GM19240 (cell line): ENCODE results near the gene VGF.
A peak's percentile ranks its signal among the peaks of the same experiment; 100 is the strongest.
"Not testable (repeated sequence)": the region's sequence is repeated elsewhere in the genome, so short reads cannot be mapped to it uniquely, and the experiment has no call there.

ENCODE experiments used
- DNase-seq: peaks from one replicate; pipeline ENCODE4 v3.0.0; 2011; ENCODE audit warnings: low spot score; ENCODE audit not compliant: insufficient read length

VGF gene

DNA sequence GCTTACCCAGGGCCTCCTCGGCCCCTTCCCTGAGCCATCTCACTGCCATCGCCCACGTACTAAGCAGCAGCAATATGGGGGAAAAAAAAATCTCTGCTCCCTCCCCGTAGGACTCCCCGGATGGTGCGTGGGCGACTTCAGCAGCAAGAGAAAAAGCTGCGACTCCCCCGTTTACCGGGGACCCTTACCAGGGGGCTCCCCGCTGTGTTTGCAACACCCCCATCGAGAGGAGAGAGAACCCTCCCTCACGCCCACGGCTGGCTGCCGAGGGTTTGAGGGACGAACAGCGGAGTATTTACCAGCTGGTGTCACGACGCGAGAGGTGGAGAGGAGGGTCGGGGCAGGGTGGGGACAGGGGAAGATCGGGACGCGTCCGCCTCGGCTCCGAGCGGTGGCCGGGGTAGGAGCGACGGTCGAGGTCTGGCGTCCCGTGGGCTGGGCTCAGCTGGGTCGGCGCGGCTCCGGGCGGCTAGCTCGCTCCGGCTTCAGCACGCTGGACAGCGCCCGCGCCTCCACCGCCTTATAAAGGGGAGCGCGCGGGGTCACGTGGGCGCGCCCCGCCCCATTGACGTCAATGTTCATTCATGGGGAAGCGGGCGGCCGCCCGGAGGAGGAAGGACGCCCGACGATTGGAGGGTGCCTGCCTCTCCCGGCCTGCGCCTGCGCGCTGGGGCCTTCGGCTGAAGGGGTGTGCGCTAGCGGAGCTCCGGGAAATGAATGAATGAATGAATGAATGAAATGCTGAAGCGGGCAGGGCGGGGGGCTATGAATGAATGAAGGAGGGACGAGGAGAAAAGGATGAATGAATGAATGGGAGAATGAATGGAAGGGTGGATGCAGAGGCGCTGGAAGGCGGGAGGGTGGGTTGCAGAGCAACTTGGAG is at the start of gene VGF:
Gene VGF (minus strand): TSS at position 495 of the 883 bp plus-strand sequence. CDS start 726 bp downstream, outside the sequence.
- peak; percentile 94 for DNase-seq

DNA sequence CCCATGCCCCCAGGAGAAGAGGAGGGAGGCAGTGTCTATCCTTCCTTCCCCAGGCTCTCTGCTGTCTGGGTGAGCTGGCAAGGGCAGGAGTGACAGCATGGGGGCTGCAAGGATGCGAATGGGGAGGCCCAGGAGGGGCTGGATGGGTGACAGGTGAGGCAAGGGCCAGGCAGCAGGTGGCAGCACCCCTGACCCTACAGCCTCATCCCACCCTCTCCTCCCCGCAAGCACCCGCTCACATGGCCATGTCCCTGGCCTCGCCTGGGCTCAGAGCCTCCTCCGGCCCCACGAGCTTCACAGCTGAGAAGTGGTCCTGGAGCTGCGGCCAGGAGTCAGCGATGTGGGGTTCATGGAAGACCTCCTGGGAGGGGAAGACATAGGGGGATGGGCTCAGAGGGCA is 46.6 kb upstream of the VGF start:
- no peak for DNase-seq

DNA sequence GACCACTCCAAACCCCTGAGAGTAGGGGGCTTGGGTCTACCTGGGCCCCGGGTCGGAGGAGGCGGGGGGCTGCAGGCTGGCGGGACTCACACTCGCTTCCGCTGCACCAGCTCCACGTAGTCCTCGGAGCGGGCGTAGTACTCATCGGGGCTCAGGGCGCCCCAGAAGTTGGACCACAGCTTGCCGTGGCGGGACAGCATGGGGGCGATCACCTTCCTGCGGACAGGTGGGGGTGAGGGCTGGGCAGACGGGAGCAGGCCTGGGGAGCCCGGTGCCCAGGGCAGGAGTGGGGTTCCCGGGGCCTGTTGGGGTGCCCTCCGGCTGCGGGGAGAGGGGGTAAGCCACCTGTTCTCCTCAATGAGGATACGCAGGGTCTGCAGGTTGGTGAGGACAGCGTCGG is 46.1 kb upstream of the VGF start:
- no peak for DNase-seq

DNA sequence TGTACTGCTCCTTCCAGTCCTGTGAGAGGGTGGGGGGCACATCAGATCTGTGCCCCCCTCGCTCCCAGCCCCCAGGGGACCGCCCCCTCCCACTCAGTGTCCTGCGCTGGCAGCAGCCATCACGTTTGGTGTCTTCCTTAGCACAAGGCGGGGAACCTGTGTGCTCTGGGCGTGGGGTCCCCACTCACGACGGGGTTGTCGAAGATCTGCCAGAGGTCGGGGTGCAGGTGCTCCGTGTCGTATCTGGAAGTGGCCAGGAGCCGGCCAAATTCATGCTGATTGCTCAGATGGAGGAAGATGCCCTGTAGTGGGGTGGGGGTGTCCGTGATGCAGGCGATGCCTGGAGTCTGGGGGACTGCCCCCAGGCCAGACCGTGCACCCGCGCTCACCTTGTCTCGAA is 44.8 kb upstream of the VGF start:
- DNase-seq: no peak

DNA sequence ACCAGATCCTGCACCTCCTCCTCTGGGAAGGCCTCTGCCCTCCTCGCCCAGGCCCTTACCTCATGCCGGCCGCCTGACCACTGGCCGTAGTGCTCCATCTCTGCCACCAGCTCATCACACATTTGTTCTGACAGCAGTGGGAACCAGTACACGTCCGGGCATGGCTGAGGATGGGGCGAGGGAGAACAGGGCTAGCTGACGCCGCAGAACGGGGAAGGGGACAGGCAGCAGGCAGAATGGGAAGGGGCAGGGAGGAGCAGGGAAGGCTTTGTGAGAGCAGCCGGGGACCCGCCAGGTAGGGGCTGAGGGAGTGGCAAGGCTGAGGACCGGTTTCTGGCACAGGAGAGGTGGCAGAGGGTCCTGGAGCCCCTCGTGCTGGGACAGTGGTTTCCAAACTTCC is 43.4 kb upstream of the VGF start:
- no peak for DNase-seq

DNA sequence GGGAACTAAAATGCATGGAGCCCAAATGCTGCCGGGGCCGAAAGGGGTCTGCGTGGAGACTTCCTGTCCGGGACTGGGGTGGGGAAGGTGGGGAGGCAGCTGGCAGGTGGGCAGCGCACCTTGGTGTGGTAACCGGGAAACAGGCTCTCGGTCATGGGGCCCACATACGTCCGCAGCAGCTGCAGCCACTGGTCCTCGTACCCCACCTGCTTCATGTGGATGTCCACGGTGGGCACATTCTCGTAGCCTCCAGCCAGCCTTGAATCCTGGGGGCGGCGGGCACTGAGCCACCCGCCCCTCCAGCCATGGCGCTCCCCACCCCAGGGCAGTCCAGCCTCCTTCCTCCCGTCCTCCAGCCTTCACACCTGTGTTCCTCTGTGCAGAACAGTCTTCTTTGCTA is 42.1 kb upstream of the VGF start:
- no peak for DNase-seq

DNA sequence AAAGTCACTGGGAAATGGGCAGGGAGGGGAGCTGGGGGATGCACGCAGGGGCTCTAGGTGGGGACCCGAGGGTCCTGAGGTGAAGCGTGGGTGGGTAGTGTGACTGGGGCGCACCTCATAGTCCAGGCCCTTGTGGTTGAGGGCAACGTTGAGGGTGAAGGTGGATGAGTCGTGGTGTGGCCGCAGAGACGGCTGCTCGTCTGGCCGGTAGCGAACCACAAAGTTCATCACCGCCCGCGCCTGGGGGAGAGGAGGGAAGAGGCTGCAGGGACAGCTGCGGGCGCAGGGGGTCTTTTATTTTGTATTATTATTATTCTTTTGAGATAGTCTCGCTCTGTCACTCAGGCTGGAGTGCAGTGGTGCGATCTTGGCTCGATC is 41.3 kb upstream of the VGF start:
- no peak for DNase-seq

DNA sequence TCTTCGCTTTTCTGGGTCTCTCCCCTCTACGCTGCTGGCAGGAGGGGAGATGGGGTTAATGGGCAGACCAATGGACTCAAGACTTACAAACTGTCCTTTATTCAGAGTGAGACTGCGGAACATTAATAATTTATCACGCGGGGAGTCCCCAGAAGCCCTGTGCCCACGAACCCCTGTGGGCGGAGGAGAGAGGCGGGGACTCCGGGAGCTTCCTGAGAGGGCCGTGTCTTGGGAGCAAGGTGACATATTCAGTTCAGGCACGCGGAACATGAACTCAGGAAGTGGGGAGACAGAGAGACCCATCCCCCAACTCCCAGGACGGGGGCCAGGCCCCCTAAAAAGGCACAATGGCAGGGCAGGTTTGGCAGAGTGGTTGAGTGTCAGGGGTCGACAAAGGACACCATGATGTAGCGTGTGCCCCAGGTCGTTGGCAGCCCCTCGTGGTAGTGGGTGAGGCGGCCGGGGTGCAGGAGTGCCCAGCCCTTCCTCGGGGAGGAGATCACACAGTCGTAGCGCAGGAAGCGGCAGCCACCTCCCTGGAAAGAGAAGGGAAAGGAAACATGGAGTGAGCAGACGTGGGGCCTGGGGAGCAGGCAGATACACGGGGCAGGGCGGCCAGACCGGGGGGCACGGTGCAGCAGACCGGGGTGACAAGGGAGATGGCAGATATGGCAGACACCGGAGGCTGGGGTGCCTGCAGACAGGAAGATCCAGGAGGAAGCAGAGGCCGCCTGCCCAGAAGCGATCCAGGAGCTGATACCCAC is 40.7 kb upstream of the VGF start:
- no peak for DNase-seq

DNA sequence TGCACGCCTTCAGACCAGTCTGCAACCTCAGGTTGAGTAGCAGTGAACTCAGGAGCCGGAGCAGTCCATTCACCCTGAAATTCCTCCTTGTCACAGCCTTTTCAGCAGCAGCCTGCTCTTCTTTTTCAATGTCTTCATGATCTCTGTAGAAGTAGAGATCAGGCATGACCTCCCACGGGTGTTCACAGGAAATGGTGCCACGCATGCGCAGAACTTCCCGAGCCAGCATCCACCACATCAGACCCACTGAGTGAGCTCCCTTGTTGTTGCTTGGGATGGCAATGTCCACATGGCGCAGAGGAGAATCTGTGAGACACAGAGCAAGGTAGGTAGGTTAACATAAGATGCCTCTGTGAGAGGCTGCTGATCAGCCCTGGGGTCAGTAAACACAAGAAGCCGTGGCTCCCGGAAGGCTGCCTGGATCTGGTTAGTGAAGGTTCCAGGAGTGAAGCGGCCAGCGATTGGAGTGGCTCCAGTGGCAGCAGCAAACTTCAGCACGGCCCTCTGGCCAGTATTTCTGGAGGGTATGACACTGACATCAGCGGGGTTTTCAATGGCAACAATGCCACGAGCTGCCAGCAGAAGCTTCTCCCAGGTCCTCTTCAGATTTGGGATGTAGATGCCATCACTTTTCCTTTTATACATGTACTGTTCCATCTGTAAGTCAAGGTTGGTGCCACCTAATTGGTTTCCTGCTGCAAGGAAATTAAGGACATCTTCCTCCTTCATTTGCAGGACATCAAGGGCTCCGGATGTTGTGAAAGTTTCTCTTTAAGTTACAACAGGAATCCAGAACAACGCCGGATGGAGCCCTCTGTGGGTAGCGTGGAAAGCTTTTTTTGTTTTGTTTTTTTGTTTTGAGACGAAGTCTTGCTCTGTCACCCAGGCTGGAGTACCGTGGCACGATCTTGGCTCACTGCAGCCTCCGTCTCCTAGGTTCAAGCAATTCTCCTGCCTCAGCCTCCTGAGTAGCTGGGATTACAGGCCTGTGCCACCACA is 38.7 kb upstream of the VGF start:
- not testable (repeated sequence) for DNase-seq

DNA sequence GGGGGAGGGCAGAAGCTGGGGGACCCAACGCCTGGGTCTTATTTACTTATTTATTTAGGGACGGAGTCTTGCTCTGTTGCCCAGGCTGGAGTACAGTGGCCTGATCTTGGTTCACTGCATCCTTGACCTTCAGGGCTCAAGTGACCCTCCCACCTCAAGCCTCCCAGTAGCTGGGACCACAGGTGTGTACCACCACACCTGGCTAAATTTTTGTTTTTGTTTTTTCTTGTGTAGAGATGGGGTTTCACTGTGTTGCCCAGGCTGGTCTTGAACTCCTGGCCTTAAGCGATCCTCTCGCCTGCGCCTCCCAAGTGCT is 37.2 kb upstream of the VGF start:
- no peak for DNase-seq

DNA sequence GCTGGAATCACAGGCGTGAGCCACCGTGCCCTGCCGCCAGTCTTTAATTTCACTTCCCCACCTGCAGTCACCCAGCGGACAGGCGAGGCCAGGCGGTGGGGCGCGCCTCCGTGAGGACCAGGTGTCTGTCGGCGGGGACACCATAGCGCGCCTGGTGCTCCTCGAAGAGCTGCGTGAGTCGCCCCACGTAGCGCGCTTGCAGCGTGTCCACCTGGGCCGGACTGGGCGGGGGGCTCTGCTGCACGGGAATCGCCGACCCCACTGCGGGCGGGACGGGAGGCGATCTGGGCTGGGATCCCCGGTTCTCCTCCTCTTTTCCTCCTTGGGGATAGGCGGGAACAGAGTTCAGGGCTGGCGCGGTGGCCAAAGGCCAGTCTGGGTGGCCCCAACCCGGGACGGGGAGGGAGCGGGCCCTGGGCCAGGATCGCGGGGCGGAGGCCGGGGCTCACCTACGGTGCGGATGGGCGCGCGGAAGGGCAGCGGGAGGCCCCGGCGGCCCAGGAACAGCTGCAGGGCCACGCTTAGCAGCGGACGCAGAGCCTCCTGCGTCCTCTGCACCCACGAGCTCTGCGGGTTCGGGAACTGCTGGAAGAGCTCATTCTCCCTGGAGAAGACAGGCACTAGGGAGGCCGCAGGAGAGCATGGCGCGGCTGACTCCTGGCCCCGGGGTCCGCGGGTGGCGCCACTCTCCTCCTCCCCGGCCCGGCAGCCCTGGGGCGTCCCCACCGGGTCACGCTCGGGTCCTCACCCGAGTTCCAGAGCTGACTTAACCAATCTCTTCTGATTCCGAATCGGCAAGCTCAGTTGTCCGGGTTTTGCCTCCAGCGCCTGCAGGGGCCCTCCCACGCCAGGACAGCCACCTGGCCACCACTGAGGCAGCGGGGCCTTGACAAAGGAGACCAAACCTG is 36.6 kb upstream of the VGF start:
- no peak for DNase-seq

DNA sequence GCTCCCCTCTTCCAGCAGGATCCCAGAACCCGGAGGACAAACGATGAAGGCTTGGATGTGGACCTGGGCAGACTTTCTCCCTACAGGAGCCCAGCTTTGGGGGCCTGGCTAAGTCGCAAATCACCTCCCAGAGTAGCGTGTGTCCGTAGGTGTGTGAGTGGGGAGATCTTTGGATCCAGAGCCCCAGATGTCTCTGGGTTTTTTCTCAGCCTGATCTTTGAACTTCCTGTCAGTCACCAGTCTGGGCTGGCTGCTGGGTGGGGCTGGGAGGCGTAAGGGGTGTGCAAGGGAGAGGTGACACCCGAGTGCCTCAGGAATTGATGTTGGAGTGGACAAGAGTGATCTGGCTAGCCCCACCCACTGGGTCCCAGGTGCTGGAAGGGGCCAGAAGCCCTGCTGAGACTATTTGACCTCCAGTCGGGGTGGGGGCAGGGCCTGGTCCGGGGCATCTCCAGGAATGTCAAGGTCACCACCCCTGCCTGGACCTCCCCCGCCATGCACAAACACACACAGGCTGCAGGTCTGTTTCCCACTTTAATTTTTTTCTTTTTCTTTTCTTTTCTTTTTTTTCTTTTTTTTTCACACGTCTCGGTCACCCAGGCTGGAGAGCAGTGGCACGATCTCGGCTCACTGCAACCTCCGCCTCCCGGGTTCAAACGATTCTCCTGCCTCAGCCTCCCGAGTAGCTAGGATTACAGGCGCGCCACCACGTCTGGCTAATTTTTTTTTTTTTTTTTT is 35.7 kb upstream of the VGF start, which contains the start of gene MOGAT3:
Gene MOGAT3 (minus strand): TSS at position 175 of the 738 bp plus-strand sequence. CDS start 182 bp downstream, outside the sequence.
- no peak for DNase-seq

DNA sequence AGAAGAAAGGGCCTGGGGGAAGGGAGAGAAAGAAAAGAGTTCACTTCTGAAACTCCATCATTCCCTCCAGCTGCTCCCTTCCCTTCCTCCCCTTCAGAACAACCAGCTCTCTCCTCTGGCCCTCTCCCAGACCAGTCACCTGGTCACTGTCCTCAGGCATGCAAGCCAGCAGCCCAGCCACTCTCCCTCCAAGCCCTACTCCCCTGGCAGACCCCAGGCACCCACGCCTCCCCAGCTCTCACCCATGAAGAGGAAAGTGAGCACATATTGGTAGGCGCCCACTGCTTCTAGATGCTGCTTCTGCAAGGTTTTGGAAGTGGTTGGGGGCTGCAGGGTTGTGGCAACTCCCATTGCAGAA is 35.1 kb upstream of the VGF start:
- DNase-seq: no peak

DNA sequence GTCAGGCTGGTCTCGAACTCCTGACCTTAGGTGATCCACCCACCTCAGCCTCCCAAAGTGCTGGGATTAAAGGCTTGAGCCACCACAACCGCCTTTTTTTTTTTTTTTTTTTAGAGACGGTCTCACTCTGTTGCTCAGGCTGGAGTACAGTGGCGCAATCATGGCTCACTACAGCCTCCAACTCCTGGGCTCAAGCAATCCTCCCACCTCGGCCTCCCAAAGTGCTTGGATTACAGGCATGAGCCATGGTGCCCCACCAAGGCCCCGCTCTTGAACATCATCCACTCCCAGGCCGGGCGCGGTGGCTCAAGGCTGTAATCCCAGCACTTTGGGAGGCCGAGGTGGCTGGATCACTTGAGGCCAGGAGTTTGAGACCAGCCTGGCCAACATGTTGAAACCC is 34.2 kb upstream of the VGF start:
- not testable (repeated sequence) for DNase-seq

DNA sequence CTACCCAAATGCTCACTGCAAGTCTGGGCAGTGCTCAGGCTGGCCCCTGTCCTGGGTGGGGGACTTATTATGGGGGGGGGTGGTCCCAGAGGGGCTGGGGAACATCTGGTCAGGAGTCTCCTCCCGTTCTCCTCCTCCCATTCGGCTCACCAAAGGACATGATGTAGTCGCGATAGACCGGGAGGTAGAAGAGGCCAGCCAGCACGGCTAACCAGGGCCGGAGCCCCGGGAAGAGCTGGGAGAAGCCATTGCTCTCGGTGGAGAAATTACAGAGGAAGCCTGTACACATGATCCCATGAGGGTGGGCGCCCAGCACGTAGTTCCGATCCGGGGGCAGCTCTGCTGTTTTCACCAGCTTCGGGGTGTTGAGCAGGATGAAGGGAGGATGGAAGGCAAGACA is 33.1 kb upstream of the VGF start:
- DNase-seq: no peak

DNA sequence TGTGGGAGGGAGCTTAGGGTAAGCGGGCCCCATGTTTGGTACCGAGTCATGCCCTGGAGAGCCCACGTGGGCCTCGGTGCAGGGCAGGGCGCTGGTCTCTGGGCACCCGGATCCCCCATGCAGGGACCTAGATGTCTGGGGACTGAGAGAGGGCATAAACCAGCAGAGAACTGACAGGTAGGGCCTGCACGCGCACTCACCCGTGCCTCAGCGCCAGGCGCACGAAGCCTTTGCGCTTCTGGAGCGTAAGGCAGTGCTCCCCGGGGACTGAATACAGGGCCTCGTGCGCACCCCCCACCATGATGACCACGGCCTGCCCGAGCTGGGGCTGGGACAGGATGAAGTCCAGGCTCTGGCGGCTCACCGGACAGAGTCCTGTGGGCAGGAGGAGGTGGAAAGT is 32.6 kb upstream of the VGF start:
- DNase-seq: no peak

DNA sequence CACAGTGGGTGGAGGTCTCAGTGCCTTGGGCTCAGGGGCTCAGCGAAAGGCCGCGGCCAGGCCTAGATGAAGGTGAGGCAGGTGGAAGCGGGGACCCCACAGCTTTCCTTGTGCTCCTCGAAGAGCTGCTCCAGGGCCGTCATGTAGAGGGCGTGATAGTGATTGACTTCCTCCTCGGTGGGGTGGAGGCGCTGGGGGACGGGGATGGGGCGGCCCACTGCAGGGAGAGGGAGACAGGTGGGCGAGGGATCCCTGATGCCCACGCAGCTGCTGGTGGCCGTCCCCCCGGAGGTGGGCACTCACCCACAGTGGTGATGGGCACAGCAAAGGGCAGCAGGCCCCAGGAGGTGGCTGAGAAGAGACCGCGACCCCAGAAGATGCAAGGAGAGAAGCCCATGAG is 30.5 kb upstream of the VGF start:
- DNase-seq: no peak

DNA sequence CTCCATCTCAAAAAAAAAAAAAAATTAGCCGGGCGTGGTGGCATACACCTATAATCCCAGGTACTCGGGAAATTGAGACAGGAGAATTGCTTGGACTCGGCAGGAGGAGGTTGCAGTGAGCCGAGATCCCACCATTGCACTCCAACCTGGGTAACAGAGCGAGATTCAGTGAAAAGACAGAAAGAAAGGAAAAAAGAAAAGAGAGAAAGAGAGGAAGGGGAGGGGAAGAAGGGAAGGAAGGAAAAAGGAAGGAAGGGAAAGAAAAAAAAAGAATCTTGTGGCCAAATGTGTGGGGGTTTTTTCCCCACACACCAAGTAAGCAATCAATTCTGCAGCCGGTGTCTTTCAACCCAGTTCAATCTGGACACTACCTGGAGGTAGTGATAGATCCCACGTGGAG is 23.7 kb upstream of the VGF start:
- no peak for DNase-seq

DNA sequence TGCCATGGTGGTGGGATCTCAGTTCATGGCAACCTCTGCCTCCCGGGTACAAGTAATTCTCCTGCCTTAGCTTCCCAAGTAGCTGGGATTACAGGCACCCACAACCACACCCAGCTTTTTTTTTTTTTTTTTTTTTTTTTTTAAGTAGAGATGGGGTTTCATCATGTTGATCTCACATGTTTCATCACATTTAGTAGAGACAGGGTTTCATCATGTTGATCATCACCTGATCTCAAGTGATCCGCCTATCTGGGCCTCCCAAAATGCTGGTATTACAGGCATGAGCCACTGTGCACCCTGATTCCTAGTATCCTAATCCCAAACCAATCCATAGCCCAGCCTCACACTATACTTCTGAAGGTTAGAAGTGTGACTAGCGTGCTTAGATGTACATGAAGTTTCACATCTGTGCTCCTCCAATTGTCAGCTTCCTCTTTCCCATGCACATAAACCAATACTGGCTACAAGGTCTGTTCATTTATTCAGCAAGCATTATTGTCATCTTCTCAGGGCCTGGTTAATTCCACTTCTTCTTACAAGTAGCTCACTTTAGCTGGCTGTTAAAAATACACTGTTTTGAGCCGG is 21.6 kb upstream of the VGF start:
- DNase-seq: no peak

DNA sequence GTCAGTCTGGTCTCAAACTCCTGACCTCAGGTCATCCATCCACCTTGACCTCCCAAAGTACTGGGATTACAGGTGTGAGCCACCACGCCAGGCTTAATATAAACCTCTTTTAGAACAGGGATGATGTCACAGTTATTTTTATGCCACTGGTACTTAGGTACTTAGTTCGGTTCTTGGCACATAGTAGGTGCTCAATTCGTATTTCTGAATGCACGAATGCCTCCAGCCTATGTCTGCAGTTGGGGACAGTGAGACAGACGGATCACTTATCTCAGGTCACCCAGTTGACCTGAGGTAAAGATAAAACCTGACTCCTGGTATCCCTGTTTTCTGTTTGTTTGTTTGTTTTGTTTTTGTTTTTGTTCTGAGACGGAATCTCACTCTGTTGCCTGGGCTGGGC is 20.8 kb upstream of the VGF start:
- DNase-seq: no peak
